ENCODE data around the gene RASL12.
"Not testable (repeated sequence)": the region's sequence is repeated elsewhere in the genome, so short reads cannot be mapped to it uniquely, and the experiment has no call there.

RASL12 gene

DNA sequence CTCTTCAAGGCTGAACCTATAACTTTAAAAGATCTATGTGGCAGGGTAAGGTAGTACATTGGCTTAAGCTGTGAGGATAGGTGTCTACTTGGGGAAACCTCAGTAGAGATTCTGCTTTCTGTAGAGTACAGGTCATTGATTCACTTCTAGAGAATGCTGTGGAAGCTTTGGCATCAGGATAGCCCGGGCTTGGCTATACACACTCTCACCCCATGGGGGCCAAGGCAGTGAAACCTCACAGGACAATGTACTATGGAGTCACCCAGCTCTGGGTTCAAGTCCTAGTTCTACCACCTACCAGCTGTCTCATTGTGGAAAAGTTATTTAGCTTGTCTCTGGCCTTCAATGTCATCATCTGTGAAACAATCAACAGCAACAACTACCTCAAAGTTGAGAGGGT, 47.4 kb downstream of the RASL12 start:
- no peak overlapping the region for H3K27ac ChIP-seq (ENCODE audit: low read depth, low read length)
- no peaks in the 10 kb centered on the region for H3K27me3 ChIP-seq (ENCODE audit: control insufficient read depth, insufficient read depth, low read length)
- H3K4me3 ChIP-seq (ENCODE audit: low read length), result no peak overlapping the region
- H3K4me1 ChIP-seq (ENCODE audit: control insufficient read depth, insufficient read depth, low read length), result no peaks in the 10 kb centered on the region
- H3K36me3 ChIP-seq (ENCODE audit: control insufficient read depth, insufficient read depth, low read length), result peaks cover 12% of the 10 kb centered on the region
- no peak overlapping the region for H3K9ac ChIP-seq (ENCODE audit: low read length)

DNA sequence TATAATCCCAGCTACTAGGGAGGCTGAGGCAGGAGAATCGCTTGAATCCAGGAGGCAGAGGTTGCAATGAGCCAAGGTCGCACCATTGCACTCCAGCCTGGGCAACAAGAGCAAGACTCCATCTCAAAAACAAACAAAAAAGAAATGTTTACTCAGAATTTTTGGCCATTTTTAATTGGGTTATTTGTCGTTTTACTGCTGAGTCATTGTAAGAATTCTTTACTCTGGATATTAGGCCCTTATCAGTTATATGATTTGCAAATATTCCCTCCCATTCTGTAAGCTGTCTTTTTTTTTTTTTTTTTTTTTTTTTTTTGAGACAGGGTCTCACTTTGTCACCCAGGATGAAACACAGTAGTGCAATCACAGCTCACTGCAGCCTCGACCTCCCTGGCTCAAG, 56.6 kb downstream of the RASL12 start:
- not testable (repeated sequence) for H3K36me3 ChIP-seq (ENCODE audit: control insufficient read depth, insufficient read depth, low read length); H3K4me1 ChIP-seq (ENCODE audit: control insufficient read depth, insufficient read depth, low read length)

DNA sequence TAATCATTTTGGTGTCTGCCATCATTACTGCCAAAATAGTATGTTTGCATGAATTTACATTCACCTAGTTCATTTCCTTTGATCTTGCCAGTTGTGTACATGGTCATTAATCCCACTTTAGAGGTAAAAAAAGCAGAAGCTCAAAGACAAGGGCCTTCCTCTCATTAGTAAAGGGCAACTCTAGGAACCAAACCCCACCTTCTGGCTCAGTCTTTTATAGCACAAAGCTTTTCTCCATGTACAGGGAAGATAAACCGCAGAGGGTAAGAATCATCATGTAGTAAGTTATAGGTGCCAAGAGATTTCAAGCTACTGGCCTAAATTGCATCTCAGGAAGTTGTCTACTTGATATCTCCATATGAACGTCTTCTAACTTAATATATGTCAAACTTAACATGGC, 58.8 kb downstream of the RASL12 start:
- no peak overlapping the region for H3K9ac ChIP-seq (ENCODE audit: low read length)
- no peaks in the 10 kb centered on the region for H3K27me3 ChIP-seq (ENCODE audit: control insufficient read depth, insufficient read depth, low read length)
- H3K4me3 ChIP-seq (ENCODE audit: low read length), result no peak overlapping the region
- no peak overlapping the region for H3K27ac ChIP-seq (ENCODE audit: low read depth, low read length)
- H3K36me3 ChIP-seq (ENCODE audit: control insufficient read depth, insufficient read depth, low read length), result peaks cover 2% of the 10 kb centered on the region
- H3K4me1 ChIP-seq (ENCODE audit: control insufficient read depth, insufficient read depth, low read length), result no peaks in the 10 kb centered on the region

More for the DNA sequence above, 56.6 kb downstream of the RASL12 start:
- not testable (repeated sequence) for H3K27me3 ChIP-seq (ENCODE audit: control insufficient read depth, insufficient read depth, low read length); H3K9ac ChIP-seq (ENCODE audit: low read length); H3K27ac ChIP-seq (ENCODE audit: low read depth, low read length); H3K4me3 ChIP-seq (ENCODE audit: low read length)

DNA sequence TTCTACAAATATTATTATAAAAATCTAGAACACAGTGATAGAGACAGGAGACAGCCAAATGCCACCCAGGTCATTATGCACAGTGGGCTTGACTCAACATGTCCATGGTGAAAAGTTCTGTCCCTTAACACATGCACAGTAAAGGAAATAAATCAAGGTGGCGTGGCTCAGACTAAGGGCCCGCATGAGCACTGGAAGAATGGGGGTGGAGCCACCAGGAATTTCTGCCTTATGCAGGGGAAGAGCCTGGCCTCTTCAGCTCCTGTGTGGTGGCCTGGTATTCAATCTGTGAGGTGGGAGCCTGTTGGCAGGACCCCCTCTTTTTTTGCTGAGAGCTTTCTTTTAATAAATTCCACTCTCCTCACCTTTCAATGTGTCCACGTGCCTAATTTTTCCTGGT, 60.9 kb downstream of the RASL12 start:
- H3K4me1 ChIP-seq (ENCODE audit: control insufficient read depth, insufficient read depth, low read length), result no peaks in the 10 kb centered on the region
- H3K27me3 ChIP-seq (ENCODE audit: control insufficient read depth, insufficient read depth, low read length), result no peaks in the 10 kb centered on the region
- H3K27ac ChIP-seq (ENCODE audit: low read depth, low read length), result no peak overlapping the region
- H3K4me3 ChIP-seq (ENCODE audit: low read length), result no peak overlapping the region
- no peaks in the 10 kb centered on the region for H3K36me3 ChIP-seq (ENCODE audit: control insufficient read depth, insufficient read depth, low read length)
- H3K9ac ChIP-seq (ENCODE audit: low read length), result no peak overlapping the region

DNA sequence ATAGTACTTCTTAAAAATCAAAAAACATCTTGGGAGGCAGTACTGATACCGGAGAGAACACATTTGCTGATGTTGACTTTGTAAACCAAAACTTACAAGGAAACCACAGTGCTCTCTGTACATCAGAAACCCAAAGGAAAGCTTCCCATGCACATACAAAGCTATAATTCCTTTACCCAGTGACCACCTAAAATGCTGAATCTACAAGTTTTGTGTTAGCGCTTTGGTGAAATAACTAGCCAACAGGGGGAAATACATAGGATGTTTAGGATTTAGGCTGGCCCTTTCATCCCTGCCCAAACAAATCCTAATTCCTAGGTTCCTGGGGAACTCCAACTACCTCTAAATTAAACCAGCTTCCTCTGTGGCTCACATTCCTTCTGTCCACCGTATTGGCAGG, 62.8 kb downstream of the RASL12 start:
- H3K27ac ChIP-seq (ENCODE audit: low read depth, low read length), result no peak overlapping the region
- H3K36me3 ChIP-seq (ENCODE audit: control insufficient read depth, insufficient read depth, low read length), result no peaks in the 10 kb centered on the region
- H3K4me3 ChIP-seq (ENCODE audit: low read length), result no peak overlapping the region
- no peaks in the 10 kb centered on the region for H3K27me3 ChIP-seq (ENCODE audit: control insufficient read depth, insufficient read depth, low read length)
- no peaks in the 10 kb centered on the region for H3K4me1 ChIP-seq (ENCODE audit: control insufficient read depth, insufficient read depth, low read length)
- H3K9ac ChIP-seq (ENCODE audit: low read length), result no peak overlapping the region
